Fibroblast of skin of right biceps (primary cell): Measurements from ENCODE around the gene DTNBP1.

Source experiments
- DNase-seq: peaks from one replicate; pipeline ENCODE4 v3.0.0-alpha.2; 2013

Gene DTNBP1

DNA sequence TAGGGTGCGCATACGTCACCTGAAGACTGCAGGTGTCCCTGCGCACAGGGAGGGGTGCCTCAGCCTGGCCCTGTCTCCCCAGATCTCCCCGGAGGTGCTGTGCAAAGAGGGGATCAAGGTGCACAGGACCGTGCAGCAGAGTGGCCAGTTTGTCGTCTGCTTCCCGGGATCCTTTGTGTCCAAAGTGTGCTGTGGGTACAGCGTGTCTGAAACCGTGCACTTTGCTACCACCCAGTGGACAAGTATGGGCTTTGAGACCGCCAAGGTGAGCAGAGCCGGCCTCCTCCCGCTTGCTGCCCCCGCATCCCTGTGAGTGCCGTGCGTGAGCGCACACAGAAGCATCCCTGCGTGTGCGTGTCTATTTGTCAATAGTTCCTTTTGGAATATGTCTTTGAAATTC, 150.7 kb downstream of the DTNBP1 start:
- DNase-seq = no peak

DNA sequence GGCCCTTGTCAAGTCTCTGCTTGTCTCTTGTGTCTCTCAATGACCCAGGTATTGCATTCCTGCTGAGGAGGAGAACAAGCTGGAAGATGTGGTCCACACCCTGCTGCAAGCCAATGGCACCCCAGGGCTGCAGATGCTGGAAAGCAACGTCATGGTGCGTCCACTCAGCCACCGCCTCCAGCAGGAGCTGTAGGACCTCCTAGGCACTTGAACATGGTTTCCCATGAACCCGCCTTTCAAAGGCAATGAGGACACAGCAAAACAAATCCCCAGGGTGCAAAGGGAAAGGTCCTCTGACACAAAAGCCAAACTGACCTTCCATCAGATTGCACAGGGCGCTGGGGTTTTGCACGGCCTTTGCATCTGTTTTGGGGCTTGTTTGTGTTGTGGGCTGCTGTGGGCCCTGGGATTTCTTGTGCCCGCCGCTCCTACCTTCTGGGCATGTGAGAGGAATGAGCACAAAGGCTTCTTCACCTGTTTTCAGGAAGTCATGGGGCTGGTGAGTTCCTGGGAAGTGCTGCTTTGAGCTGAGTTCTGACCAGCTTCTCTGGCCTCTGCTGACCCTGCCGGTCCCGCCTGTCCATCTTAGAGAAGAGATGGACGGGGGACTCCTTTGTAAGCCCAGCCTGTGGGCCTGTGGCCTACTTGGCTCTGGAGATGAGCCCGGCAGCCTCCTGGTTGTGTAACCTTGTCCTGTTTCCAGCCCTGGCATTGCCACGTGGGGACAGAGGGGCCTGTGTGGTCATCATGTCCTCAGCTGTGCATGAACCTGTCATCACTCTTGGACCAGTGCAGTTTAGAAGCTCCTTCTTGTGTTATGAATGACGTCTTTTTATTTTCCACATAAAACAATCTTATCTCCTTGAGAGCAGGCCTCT, 151.3 kb downstream of the DTNBP1 start:
- no peak for DNase-seq

DNA sequence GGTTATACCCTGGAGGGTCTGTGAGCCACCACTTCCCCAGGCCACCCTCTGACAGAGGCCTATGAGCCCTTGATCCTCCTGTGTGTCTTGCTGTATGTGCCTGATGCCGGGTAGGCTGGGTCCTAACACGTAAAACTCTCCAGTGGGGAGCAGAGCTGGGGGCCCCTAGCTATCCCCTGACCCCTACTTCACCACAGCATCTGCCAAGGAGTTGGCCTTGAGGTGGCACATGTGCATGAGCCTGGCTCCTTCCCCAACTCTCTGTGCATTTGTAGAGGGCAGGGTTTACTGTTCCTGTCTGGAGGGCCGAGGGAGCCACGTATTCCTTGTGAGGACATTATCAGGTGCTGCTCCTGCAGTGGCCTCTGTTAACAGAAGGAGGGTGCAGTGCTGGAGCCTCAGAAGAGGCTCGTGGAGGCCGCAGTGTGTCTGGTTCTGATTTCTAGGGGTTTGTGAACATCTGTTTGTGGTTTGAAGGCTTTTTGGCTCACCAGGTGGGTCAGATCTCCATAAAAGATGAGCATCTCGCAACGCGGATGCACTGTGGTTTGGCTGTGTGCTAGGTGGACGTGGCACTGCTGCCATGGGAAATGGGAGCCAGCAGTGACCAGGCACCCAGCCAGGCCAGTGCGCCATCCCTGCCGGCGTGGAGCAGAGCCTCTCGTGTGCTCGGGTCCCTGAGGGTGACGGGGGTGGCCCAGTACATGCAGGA, 152.1 kb downstream of the DTNBP1 start:
- no peak for DNase-seq

DNA sequence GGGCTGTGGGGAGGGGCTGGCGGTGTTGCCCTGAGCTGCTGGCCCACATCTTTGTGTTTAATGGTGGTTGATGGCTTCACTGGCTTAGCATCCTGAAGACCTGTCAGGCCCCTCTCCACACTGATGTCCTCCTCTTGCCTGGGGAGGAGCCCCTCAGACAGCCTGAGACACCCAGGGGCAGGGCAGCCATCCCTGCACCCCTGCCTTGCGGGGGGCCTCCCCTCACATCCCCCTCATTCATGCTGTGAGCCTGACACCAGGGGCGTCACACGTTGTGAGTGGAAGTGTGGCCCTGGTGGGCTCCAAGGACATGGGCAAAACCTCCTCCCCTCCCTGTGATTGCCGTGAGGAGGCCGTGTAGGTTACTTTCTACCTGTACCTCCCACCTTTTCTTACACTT, 152.7 kb downstream of the DTNBP1 start:
- DNase-seq = no peak

DNA sequence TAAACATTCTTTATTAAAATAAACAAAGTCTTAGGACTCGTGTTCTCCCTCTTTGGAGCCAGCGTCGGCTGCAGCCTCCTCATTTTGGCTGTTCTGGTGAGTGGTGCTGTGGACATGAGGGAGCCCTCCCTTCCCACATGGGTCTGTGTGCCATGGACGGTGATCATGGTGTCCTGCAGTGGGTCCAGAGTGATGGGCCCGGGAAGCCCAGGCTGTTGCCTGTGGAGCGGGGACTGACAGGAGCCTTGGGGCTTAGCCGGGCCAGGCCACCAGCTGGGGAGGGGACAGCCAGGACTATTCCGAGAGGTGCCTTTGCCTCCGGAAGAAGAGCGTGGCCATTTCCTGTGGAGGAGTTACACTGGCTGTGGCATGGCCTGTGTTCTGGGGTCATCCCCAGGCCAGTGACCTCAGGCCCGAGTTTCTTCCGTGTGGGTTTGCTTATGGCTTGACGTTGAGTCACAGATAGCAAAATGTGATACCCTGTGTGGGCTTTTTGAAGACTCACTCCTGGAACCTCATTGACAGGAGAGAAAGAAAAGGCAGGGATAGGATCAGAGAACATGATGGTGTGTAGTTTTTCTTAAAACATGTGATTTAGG, 153.4 kb downstream of the DTNBP1 start:
- DNase-seq = no peak

DNA sequence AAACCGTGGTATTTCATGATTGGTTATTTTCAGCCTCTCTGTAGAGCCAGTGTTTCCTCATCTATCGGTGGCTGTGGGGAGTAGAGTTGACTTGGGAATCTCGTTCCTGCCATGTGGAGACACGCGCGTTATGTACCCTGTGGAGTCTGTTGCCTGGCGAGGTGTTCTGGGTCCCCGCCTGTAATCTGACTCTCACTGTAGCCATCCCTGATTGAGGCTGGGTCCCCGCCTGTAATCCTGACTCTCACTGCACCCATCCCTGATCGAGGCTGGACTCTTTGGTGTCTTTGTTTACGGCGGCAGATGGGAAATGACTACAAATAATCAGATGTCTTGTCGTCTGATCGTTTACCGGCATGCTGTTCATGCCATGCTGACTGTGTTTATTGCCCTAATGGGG, 153.9 kb downstream of the DTNBP1 start:
- no peak for DNase-seq

DNA sequence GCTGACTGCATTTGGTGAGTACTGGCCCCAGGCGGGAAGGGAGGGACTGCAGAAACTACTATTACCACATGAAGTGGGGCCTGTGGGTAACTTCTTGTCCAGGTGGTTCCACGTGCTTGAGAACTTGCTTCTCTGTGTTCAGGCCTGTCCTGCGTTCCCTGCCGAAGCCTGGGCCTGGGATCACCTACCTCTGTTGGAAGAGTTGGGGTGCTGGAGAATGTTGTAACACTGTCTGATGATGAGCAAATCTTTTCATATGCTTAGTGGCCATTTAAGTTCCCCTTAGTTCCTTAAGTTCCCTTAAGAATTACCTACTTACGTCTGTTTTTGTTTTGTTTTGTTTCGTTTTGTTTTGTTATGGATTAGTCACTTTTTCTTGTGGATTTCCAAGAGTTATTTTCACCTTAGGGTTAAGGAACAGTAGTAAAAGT, 154.4 kb downstream of the DTNBP1 start:
- no peak for DNase-seq

DNA sequence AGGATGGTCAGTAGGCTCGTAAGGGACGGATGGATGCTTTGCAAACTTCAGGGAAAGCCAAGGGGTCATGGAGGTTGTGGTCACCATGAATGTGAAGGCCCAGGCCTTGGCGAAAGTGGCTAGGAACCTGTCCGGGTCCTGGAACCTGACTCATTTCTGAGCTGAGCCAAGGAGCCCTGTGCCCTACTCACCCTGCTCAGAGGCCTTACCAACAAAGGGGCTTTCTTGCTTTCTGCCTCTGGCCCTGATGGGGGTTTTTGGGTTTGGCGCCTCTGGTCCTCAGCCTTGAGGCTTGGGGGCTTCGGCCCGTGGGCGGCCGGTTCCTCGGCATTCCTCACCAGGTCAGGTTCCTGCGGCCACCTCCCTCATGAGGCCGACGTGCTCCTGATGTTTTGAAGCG, 155.1 kb downstream of the DTNBP1 start:
- DNase-seq = no peak

DNA sequence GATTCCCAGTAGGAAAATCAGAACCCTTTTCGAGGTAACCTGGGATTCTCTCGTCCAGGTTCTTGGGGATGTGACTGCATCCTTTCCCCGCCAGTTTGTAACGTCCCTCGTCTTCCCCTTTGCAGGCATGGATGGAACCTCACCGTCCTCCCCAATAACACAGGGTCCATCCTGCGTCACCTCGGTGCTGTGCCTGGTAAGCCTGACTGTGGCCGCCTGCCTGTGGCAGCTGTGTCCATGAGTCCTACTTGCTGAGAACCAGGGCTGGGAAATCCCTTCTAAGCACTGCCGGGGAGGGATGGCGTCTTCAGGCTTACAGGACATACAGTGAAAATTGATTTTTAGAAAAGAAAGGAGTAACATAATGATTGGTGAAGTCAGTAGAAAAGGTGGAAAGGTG, 155.6 kb downstream of the DTNBP1 start:
- DNase-seq = no peak

DNA sequence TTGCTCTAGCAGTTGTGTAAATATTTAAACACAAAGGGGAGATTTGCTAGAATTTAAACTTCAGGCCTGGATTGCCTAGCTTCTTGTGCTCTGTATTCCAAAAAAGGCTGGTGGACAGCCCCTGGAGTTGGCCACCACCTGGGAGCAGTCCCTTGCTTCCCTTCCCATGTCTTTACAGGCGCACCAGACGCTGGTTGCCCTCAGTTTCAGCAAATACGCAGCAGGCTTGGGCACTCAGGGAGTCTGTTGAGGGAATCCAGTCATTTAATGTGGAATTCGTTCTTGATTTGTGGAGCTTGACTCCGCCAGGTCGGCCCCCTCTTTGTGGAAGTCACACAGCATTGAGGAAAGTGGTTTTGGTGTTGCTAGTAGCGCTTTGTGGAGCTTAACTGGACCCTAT, 156.8 kb downstream of the DTNBP1 start:
- no peak for DNase-seq

DNA sequence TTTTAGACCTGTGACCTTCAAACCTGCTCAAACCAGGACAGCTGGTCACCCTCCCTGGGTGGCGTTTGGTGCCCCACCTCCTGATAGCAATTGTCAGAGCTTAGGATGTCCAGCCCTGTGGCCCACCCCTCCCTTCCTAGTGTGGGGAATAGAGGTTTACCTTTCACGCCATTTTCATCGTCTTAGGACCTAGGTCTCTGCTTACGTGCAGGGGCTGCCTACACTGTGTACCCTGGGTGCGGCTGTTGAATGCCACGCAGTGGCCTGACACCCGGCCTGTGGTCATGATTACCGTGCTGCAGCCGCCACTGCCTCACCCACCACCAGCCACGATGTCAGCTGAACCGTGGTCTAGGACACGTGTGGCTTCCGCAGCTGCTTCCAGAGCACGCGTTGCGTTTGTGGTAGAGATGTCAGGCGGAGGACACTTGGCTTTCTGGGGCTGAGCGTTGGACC, 157.3 kb downstream of the DTNBP1 start:
- DNase-seq = no peak

DNA sequence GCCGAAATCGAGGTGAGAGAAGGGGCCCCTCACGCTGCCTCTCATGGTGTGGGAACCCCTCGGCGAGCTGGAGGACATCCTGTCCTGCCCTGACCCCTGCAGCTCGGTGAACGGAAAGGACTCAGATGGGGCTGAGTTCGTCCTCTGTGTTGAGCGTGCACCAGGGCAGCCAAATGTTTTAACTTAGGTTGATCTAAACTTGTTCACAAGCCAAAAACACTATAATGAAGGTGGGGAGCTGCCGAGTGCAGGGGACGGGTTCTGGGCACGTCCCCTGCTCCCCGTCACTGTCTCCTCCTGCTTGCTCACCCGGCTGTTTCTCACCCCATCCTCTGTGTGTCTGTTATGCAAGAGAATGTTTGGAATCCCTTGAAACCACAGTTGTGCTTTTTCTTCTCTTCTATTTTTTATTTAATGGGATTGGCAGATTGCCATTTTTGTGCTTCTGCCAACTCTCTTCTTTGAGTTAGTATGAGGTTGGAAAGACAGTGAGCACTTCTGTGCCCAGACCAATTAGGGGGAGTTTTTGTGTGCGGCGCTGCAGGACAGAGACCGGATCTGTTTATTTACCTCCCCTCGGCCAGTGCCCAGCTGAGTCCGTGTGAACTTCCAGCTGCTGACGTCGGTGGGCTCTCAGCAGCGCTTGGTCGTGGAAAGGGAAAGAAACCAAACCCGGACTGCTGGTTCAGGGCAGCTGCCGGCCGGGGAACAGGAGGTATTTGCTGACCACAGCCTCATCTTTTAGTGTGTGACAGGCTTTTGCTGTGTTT, 158.1 kb downstream of the DTNBP1 start:
- peak; percentile 97 for DNase-seq

DNA sequence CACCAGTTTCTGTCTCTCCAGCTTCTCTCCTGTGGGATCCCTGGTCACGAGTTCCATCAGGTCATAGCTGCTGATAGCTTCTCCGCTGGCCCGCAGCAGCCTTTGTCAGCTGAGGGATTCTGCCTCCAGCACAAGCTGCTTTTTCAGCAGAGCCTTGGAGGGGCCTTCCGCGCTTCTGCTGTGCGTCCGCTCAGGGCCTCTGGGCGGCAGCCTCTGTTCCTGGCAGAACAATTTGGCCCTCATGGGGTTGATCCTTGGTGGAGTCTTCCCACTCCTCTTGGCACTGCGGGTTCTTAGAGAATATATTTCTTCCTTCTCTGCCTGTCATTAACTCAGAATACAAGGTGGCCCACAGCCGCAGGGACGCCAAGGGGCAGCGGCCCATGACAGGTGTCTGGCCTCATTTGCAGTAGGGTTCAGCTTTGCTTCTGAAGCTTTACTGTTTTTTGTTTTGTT, 158.8 kb downstream of the DTNBP1 start:
- no peak for DNase-seq

DNA sequence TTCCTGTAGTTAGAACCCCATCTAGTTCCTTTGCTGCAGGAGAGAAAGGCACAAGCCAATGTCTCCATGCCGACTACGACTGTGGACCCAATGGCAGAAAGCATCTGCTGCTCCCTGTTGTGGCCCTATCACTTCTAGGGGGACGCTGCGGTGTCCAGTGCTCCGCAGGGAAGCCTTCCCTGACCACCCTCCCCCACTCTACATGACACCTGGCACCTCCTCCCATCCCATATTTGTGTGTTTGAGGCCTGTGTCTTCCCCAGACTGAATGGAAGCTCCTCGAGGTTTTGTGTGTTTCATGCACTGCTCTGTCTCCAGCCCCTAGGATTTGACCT, 159.5 kb downstream of the DTNBP1 start:
- DNase-seq = no peak

DNA sequence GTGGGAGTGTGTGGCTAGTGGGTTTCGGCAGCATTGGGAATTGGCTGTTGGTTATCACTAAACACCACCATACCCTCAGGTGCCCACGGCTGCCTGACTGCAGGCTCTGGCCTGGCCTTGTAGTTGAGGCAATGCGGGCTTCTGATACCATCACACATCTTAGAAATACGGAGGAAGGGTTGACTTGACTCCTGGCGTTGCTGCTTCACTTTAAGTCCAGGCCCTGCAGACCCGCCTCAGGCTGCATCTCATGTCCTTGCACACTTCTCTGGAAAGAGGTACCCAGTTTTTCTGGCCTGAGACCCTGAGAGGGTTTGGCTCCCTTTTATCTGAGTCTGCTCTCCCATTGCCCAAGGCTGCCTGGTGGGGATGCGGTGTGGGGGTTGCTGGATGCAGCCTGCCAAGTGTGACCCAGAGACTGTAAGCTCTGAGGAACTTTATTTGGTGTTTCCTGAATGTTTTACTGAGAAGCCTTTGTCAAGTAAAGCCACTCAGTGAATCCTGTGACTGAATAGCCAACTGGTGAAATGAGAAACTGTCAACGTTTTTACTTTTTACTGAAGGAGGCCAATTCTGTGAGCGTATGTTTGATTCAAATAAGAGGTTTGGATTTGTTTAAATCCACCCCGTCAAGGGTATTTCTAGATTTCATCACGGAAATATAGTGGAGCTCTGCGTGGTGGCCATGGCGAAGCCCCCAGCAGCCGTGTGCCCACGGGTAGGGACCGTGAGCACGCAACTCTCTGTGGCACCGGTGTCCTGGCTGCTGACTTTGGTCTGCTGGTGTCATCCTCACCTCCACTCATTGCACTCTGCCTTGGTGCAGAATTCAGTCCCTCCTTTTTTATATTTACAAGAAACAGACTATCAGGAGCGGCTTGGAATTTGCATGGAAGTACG, 160.1 kb downstream of the DTNBP1 start:
- DNase-seq = no peak

DNA sequence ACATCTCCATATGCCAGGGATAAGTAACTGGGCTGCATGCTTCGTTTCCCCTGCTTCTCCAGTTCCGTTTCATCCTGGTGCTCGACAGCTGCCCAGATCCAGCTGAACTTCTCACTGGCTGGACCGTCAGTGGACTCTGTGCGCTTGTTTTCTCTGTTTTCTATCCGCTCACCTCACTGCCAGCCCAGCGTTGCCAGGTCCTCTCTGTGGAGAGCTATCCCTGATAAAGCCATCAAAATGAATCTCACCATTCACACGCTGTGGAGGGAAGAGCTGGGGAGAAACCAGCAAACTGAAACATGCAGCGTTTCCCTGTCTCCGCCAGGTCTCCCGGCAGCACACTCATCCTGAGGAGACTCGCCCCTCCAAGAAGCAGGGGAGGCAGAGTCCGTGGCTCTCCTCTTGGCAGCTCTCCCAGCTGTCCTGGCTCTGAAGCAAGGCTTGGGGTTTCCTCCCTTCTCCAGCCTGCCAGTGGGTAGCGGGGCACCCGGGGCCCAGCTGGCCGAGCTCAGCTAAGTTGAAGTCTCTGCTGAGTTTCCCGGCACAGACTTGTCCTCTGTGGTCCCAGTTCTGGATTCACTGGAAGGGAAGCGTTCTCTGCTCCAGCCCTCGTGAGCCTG, 160.9 kb downstream of the DTNBP1 start:
- peak; percentile 73 for DNase-seq

DNA sequence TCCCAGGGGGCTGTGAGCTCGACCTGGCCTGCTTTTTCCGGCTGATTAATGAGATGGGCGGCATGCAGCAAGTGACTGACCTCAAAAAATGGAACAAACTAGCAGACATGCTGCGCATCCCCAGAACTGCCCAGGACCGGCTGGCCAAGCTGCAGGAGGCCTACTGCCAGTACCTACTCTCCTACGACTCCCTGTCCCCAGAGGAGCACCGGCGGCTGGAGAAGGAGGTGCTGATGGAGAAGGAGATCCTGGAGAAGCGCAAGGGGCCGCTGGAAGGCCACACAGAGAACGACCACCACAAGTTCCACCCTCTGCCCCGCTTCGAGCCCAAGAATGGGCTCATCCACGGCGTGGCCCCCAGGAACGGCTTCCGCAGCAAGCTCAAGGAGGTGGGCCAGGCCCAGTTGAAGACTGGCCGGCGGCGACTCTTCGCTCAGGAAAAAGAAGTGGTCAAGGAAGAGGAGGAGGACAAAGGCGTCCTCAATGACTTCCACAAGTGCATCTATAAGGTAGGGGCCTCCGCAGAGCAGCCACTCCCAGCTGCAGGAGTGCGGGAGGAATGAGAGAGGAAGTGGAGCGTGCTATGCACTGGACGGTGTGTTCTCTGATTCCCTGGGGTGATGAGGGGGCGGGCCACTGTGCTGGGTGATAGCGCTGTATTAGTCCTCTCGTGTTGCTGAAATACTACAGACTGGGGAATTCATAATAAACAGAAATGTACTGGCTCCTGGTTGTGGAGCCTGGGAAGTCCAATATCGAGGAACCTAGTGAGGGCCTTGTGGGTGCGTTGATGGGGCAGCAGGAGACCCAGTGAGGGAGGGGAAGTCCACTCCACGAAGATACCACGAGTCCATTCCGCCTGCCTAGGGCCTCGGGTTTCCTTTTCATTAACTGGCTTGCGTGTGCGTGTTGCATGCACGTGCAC, 161.7 kb downstream of the DTNBP1 start:
- no peak for DNase-seq

DNA sequence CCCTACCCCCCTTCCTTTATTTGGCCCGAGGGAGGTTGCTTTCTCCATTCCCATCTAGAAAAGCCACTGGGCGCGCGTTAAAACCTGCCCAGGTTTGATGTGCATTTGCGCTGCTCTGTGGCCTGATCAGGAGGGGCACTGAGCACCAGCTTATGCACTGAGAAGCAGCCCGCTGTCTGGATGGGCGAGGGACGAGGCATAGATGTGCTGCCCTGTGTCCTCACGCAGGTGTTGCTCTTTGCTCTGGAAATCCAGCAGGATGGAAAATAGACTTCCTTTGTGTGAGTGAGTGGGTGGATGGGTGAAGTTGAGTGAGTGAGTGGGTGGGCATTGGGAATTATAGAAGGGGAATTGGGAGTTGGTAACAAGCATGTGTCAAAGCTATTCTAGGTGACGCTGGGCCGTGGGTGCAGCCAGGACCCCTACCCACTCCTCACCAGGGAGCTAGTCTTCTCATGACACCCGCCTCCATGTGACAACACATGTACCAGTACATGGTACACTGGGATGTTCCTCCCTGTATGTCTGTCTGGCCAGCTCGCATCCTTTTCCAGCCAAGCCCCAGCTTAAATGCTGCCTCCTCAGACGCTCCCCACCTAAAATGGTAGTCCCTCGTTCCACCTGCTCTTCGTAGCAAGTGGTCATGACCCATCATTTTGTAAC, 162.6 kb downstream of the DTNBP1 start:
- DNase-seq = no peak

DNA sequence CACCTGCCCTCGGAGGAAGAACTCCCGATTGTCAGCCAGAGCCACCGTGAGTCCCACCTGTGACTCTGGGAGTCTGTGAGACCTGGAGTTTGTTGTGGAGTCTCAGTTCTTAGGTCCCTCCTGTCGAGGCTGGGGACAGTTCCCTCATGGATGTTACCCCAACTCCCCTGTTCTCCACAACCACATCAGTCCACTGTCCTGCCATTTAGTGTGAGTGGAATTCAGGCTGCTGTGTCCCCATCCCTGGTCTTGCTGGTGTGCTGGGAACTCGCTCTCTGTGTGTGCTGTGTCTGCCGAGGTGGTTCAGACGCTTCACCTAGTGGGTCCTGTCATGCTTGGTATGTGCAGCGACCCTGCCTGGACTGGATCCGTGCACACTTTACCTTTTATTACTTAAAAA, 163.2 kb downstream of the DTNBP1 start:
- DNase-seq = no peak

DNA sequence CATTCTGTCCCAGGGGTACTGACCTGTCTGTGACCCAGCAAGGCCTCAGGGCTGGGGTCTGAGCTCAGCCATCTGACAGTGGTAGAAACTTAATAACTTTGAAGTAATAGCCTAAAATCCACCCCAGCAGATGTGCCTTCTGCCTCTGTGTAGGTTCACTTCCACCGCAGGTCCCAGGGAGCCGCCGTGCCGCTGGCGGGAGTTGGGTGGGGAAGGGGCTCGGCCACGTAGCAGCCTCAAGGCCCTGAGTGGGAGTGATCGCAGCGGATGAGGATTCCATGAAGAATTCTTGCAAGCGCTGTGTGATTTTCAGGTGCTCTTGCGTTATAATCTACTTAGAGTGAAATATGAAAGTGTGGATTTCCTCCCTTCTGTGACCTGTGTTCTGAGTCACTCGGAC, 163.7 kb downstream of the DTNBP1 start:
- no peak for DNase-seq
